ENCODE results near the gene B3GAT1.

DNA sequence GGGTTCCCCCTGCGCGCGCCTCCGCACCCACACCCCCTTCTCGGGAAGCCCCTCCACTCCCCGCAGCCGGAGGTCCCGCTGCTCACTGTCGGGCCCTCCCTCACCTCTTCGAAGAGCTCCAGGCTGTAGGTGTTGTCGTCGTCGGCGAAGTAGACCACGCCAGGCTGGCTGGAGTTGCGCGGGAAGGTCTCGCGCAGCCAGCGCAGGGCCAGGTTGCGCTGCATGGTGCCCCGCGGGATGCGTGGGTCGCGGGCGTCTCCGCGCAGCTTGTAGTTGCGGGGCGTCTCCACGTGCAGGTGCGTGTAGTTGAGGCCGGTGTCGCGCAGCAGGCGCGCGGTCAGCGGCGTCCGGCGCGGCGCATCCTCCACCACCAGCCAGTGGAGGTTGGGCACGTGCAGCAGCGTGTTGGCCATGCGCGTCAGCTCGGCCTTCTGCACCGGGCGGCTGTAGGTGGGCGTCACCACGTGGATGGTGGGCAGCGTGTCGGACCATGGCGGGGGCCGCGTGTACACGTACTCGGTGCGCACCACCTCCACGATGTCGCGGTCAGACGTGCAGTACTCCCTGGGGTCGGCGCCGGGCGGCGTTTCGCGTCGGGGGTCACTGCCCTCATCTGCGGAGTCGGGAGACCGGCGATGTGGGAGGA, 28.3 kb downstream of the B3GAT1 start:
- TF ChIP-seq, protein P1, sequence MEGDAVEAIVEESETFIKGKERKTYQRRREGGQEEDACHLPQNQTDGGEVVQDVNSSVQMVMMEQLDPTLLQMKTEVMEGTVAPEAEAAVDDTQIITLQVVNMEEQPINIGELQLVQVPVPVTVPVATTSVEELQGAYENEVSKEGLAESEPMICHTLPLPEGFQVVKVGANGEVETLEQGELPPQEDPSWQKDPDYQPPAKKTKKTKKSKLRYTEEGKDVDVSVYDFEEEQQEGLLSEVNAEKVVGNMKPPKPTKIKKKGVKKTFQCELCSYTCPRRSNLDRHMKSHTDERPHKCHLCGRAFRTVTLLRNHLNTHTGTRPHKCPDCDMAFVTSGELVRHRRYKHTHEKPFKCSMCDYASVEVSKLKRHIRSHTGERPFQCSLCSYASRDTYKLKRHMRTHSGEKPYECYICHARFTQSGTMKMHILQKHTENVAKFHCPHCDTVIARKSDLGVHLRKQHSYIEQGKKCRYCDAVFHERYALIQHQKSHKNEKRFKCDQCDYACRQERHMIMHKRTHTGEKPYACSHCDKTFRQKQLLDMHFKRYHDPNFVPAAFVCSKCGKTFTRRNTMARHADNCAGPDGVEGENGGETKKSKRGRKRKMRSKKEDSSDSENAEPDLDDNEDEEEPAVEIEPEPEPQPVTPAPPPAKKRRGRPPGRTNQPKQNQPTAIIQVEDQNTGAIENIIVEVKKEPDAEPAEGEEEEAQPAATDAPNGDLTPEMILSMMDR (IDR thresholded peaks at IDR 0.05), result no peak
- TF ChIP-seq POLR2A (IDR thresholded peaks at IDR 0.05), result no peak
